ENCODE data around the gene NOX5.

Gene NOX5

GRCh38 chr15:68992696-68993095, 21.8 kb upstream of the NOX5 start:
- no peak for DNase-seq

GRCh38 chr15:68993276-68993675, 21.2 kb upstream of the NOX5 start:
- DNase-seq: no peak

GRCh38 chr15:68994149-68994548, 20.3 kb upstream of the NOX5 start:
- DNase-seq: no peak

DNA sequence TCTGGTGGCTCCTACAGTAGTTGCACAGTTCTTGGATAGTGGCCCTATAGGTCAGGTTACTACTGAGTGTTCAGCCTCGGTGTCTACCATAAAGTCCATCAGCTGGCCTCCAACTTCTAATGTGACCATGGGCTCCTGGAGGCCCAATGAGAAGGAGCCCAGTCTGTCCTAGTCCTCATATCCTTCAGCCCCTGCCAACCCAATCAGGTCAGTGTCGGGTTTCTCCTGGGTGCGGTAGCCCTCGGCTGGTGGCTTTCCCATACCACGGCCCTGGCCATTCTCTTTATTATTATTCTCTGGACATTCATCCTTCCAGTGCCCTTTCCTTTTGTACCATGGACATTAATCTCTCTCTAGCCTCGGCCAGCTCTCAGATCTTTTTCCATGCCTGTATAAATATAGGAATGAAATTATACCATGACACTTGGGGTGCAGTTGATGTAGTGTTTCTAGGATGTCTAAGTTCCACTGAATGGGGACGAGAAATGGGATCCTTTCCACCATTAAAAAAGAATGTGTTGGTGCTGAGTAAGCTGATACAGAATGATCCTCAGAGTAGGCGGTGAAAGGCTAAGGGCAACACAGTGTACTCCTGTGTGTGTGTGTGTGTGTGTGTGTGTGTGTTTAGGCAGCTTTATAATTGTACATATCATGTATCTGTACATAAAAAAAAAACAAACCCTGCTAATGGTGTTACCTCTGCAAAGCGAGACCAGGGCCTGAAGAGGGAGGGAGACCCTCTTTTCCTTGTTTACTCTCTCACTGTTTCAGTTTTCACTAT, 19.3 kb upstream of the NOX5 start:
- no peak for DNase-seq

GRCh38 chr15:68997050-68997449, 17.4 kb upstream of the NOX5 start:
- no peak for DNase-seq

DNA sequence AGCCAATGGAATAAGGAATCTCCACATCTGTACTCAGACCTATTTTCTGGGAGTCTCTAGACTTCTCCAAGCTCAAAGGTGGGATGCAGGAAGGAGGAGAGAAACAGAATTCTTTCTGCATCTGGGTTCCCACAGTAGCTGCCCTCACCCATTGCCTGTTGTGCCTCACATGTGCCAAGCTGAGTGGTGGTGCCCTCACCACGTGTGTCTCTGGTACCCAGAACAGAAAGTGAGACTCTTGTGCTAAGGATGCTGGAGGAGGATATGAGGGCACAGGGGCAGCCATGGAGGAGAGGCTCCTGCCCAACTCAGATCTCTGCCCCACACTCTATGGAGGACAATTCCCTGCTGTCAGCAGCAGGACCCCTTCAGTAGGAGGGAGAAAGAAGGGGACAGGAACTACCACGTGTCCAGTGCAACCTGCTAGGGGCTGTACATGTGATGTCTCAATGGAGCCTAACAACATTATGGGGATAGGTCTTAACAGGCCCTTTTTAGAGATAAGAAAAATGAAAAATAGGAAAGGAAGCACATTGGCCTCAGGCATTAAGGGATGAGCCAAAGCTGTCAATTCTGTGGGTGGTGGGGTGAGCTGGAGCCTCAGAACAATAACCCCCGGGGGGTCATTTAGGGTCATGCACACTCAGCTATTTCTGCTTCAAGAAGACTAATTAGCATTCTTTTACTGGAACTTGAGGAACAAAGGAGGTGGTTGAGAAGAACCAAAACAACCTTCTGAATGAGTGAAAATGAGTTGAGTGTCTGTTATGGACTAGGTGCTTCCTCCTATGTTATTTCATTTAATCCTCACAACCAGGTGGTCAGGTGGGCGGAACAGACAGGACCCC, 16.3 kb upstream of the NOX5 start:
- no peak for DNase-seq

GRCh38 chr15:68999091-68999490, 15.4 kb upstream of the NOX5 start:
- DNase-seq: no peak

DNA sequence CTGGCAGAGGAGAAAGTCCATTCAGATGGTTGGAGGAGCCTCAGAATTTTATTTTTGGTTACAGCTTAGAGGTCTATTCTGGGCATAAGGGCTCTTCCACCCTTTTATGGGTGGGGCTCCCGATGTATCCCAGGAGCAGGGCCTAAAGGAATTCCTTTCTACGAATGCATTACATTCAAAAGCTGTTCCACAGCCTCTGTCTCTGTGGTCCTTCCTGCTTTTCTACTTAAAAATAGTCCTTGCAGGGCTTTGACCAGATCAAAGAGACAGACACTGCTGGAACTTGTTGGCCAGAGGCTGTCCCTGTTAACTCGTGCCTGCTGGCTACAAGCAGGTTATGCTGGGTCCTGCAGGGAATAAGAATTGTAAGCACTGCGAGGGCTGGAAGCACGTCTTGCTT, 14.4 kb upstream of the NOX5 start:
- DNase-seq: no peak

DNA sequence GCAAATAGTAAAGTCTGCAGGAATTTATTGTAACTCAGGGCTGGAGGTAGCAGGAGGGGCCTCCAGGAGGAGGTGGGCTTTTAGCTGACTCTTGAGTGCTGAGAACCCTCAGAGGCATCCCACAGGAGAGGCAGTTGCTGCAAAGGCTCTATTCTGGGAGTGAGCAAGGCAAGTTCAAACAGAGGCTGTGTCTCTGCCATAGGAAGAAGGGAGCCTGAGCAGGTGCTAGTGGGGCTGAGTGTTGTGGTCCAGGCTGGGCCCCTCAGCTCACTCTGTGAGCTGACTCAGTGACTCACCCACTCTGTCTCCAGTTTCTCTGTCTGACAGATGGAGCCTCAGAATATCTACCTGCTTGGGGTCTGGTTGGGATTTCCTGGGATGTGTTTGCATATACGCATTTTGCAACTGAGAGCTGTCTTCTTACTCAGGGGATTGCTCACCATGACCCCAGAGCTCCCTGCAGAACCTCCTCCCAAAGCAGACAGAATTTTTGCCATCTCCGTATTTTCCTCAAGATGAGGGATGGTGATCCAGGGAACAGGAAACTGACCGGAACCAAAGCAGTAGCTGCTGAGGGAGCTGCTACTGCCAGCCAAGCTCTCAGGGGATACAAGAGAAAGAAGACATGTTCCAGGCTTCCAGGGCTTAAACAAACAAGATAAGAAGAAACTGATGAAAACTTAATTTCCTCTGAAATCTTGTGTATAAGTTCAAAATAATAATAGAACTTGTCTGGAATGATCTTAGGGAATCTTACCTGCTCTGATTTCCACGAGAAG, 13.6 kb upstream of the NOX5 start:
- no peak for DNase-seq

DNA sequence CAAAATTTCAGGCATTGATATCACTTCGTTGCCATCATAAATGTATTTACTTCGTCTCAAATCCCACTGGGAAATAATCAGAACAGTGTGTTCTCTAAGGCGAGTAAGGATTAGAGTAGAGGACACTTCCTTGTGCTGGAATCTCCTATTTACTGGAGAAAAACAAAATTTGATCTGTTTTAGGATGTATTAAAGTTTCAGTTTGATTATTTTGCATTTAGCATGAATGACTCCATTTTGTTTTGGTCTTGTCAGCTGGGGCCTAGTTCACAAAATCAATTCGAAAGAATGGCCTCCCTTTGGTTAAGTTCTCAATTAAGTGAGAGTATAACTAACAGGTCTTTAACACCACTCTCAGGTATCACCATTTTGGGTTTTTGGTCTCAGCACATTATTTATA, 11.7 kb upstream of the NOX5 start:
- no peak for DNase-seq

GRCh38 chr15:69004011-69004410, 10.5 kb upstream of the NOX5 start:
- no peak for DNase-seq

DNA sequence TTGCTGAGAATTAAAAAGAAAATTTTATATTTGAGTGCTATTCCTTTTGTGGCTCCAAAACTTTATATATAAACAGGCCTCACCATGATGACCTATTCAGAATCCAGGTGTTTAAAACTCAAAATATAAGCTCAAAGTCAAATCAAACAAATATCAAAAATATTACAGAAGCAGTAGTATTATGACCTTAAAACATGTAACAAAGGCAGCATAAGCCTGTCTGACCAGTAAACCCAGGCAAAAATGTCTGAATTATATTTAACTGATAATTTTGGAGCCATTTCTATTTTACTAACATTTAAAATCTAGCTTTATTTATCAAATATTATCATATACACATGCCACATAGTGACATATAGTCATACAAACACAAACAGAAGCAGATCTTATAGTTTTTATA, 6.4 kb upstream of the NOX5 start:
- DNase-seq: no peak

DNA sequence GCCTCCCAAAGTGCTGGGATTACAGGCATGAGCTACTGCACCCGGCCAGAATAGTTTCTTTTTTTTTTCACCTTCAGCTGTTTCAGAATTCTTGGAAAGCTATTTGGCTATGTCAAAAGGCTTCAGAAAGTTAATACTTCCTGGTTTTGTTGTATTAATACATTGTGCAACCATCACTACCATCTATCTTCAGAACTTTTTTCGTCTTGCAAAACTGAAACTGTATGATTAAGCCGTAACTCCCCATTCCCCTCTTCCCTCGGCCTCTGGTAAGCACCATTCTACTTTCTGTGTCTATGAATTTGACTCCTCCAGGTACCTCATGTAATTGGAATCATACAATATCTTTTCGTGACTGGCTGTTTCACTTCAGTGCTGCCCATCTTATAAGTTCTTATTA, 5.2 kb upstream of the NOX5 start:
- no peak for DNase-seq

GRCh38 chr15:69011641-69012040, 2.9 kb upstream of the NOX5 start:
- DNase-seq: no peak

DNA sequence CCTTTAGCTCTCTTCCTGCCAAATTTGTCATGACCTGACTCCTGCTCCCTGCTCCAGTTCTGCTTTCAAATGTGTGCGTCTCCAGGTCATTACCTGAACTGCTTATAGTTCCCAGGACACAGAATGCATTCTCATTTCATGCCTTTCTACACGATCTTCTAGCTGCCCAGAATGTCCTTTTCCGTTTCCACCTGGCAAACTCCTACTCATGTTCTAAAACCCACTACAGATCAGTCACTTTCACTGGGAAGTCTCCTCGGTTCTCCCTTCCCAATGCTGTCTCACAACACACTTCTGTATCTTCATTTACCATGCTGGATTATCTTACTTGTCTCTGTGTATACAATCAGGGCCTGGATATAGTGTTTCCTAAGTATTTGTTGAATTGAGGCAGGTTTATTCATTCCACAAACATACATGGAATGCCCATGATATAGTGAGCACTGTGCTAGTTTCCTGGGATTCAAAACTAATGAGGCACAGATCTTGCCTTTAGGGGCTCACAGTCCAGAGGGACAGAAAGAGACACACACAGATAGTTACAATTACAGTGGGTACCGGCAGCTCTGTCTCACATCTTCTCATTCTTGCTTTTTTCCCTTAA, 1.6 kb upstream of the NOX5 start:
- no peak for DNase-seq

DNA sequence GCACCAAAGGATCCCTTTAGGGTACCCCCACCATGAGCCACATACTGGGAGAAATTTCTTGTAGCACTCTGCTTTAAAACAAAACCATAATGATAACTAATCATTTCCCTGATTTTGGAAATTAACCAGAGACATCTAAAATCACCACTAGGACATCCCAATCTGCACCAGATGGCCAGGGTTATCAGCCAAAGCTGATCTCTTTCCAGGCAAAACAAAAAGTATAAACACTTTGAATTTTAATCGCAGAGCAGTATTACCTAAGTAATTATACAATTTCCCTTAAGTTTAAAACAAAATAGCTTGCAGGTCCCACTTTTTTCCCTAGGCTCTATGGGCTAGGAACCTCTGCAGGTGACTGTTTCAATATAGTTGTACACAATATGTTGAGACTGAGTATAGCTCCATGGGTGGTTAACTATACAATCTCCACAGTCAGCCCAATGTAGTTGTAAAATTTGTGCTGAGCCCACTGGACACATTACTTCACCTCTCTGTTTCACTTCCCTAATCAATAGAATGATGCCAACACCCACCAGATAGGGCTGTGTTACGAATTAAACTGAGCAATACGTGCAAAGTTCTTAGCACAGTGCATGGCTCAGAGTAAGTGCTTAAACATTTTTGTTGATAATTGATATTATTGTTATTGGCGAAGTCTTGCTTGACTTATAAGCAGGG, 629 bp upstream of the NOX5 start:
- DNase-seq: no peak

DNA sequence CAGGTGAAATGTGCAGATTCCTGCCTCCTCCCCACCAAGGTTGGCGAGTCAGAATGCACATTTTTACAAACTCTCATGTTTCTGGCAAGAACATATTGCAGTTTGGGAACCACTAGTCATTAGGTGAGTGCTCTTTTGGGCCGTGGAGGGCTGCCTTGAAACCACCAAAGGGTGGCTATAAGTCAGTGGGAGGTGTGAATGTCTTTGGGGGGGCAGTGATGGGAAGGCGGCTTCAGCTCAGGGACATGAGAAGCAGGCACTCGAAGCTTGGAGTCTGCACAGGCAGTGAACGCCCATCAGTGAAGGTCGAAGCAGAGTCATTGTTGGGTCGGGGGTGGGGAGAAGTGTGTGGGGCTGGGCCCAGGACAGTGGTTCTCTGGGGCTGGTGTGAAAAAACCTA, 1.1 kb downstream of the NOX5 start:
- no peak for DNase-seq

DNA sequence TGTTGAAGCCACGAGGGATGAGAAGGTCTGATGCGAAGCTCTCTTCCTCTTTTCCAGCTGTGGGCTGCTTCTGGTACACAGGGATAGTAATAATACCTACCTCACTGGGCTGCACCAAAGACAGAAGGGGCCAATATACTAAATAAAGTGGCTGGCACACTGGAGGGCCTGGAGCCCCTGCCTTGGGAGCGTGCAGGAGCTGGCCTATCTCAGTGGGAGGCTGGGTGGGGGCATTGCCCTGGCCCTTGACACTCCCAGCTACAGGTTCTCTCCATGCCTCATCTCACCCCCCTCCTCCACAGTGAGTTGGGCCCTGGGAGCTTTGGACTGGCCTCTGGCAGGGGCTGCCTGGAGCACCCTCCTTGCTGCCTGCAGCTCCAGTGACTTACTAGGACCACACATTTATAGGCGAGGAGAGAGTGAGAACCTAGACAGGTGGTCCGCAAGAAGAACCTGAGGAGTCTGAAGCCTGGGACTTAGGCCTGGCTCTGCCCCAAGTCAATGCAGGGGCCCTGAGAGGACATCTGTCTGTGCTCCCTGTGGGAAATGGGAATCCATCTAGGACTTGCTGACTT, 1.6 kb downstream of the NOX5 start:
- no peak for DNase-seq

GRCh38 chr15:69017978-69018377, 3.5 kb downstream of the NOX5 start:
- no peak for DNase-seq

GRCh38 chr15:69018951-69019350, 4.5 kb downstream of the NOX5 start:
- DNase-seq: no peak

DNA sequence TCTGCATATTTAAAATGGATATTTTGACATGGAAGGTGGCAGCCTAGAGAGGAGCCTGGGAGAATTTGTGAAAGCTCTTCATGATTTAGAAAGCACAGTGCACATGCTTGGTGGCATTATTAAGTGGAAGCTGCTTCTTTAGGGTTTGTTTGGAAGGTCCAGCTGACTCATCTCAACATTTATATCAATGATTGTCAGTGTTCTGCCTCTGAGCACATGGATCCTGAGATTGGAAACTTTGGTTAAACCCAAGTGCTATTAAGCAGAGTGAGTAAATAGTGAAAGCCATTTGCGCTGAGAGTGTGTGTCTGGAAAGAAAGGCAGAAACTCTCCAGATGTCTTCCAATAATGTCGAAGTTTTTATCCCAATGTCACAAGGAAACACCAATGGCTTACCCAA, 7.4 kb downstream of the NOX5 start:
- no peak for DNase-seq

GRCh38 chr15:69025320-69025719, 10.8 kb downstream of the NOX5 start:
- DNase-seq: no peak

Measured in activated naive CD4-positive, alpha-beta T cell (primary cell).